SHP77 treated with DMSO at 0.1 percent for 48 hours (cell line): ENCODE data around the gene TSPAN1.

Source experiments
- DNase-seq: peaks from one replicate; lab custom pipeline; 2025; lab: John Stamatoyannopoulos, UW

The TSPAN1 gene

DNA sequence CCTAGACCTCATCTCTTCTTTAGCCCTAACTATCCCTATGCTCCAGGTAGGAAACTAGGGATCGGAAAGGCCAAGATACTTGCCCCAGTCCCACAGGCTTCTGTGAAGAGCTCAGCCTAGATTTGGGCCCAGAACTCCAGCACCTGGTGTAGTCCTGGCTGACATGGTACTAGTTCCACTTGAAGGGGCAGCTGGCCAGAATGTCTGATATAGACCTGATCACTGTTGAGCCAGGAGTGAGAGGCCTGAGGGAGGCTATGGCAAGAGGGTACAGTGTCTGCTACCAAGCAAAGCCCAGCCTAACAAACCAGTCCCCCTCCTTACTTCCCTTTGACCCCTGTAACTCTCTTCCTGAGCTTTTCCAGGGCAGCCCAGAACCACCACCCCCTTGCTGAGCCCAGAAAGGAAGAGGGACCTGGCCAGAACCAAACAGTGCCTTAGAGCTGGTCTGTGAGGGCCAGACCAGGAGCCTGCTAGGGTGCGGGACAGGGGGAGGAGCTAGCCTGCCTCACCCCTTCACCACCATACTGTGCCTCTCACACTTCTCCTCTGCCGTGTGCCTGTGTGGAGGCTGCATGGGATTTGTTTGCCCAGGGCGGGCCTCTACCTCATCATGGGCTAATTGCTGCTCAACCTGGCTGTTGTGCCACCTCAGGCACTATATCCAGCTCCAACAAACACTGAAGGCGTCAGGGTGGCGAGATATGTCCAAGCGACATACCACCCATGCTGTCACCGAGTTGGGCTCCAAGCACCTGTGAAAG is 12.4 kb downstream of the TSPAN1 start:
- no peak for DNase-seq

DNA sequence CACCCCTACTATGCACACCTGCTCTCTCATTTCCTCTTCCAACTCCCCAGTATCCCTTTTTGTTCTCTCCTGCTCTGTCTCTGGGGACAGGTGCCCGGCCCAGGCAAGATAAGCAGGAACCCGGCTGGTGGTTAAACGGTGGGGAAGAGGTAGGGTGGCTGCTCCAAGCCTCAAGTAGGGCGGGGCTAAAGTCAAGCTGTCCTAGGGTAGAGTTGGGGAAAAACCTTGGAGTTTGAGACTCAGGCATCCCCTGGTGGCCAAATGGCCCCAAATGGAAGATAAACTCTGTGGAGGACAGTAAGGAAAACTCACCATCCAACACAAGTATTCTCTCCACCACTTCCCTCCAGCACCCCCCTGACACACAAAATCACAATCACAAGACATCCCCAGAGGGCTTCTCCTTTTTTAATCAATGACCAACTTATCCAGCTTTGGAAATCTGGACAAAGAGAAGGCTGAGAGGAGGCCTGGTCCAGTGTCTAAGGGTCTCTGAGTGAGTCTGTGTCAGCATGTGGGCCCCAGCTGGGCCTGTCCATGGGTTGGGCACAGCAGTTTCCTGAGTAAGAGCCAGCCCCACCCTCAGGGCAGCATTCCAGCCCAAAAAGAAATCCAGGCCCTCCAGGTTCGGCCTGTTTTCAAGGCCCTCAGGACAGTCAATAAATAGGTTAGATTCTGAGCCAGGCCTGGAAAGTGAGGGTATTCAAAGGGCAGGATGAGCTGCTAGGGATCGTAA is 13.6 kb downstream of the TSPAN1 start:
- DNase-seq, result no peak

DNA sequence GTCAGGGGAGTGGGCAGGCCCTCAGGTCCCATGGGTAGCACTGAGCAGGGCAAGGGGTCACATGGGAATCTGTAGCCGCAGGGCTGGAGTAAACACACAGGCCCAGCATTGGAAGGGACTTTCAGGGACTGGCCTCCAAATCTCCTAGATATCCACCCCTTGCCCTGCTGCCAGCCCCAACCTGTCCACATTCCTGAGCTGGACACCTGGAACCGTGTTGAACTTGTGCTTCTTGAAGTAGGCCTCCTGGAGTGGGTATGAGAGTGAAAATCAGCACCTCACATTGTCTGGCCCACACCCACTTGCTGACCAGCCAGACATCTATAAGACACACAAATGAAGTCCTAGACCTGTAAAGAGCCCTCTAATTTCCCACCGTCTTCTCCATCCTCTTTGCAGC is 15.7 kb downstream of the TSPAN1 start:
- no peak for DNase-seq

- no peak for DNase-seq
Measured at GRCh38 chr1:46191033-46191701, 16.3 kb downstream of the TSPAN1 start.

DNA sequence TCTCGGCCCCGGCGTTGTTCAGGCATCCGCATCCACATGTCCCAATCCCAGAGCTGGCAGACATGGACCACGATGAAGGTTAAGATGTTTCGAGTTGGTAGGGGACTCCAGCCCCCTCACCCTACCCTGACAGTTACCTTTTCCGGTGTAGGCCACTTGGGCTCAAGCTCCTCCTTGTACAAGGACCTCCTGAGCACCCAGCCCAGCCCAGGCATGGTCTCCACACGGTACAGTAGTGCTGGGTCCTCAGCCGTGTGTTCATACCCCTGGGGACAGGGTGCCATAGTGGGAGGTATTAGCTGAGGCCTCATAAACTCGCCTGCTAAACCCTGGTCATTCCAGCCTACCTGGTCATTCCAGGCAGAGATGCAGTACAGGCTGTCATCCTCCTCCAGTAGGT is 17.3 kb downstream of the TSPAN1 start:
- DNase-seq, result no peak

DNA sequence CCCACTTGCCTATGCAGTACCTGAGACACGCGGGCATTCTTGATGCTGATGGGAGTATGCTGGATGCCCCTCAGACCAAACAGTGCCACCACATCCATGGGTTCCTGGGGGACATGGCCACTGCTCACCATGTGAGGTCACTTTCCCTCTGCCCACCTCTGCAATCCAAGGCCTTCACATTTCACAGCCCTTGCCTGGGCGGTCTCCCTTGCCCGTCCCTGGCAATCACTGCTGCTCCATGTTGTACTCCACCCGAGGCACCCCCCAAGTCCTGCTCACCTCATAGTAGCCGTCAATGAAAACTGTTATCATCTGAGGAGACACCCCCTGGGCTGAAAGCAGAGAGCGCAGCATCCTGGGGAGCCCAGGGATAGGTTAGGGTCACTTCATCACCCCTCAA is 18.4 kb downstream of the TSPAN1 start:
- DNase-seq, result no peak

GRCh38 chr1:46193984-46194570 is 19.2 kb downstream of the TSPAN1 start:
- DNase-seq, result no peak

DNA sequence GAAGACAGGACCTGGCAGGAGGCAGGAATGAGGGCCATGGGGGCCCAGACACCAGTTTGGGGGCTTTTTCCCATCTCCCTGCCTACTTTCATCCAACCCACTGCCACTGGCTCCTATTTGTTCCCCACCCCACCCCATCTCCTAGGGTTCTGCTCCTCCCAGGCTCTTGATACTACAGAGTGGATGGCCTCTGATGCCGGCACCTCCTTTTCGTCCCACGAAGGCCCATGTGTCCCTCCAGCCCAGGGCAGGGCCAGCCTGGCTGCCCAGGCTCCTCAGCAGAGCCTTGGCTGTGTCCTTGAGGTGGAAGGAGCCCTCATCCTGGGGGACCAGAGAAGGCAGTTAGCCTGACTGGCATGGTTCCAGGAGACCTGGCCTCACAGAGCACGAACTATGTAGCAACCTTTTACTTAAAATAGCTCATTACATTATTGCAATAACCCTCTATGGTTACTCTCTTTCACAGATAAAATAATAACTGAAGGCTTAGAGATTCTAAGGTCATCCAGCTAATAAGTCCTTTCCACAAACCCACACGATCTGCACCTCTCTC is 19.8 kb downstream of the TSPAN1 start:
- DNase-seq, result no peak

- no peak for DNase-seq
Measured at GRCh38 chr1:46196609-46197008, 21.7 kb downstream of the TSPAN1 start.

DNA sequence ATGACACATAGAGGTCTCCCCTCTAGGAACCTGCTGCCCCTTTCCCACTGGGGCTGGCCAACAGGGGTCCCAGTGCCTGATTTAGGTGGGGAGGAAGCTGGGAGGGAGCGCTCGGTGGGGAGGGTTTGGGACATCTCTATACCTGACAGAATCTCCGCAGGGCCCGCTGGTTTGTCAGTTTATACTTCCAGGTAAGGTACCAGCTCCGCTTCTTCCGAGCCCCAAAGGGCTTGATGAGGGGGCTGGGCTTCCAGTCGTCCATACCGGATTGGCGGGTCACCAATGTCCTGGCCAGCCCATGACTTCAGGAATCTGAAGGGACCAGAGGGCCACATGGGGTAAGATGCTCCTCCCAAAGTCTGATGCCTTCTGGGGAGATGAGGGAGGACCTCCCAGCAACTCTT is 22.7 kb downstream of the TSPAN1 start:
- no peak for DNase-seq

- peak; percentile 37 for DNase-seq
Measured at GRCh38 chr1:46197964-46198811, 23.3 kb downstream of the TSPAN1 start, which contains the start of gene POMGNT1. Gene POMGNT1 (minus strand): TSS chr1:46198434. CDS start chr1:46197821, 613 bp downstream.

- no peak for DNase-seq
Measured at GRCh38 chr1:46199233-46199749, 24.4 kb downstream of the TSPAN1 start.

DNA sequence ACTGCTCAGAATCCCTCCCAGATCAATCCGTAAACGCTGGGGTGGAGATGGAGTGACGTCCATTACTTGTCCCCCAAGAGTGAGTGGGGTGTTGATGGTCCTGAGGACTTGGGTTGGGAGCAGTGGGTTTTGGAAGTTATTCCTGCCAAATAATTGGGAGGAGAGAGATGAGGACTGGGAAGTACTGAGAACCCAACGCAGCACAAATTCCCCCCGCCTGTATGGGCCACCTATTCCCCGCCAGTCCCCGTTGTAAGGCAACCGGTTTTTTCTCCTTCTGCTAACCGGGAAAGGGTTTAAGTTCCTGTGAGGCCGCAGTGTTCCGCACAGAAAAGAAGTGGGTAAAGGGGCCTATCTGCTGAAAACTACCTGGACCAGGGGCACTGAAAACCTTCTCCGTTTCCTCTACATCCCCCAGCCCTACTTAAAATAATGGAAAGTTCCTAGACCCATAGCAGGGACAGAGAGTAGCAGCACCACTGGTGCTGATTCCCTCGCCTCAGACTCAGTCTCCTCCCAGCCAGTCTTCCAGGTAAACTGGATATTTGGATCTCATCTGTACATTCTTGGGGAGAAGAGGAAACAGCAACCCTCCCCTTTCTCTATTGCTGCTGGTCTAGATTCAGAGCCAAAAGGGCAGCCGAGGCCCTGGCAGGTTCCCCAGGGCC is 29.0 kb downstream of the TSPAN1 start:
- DNase-seq, result no peak

DNA sequence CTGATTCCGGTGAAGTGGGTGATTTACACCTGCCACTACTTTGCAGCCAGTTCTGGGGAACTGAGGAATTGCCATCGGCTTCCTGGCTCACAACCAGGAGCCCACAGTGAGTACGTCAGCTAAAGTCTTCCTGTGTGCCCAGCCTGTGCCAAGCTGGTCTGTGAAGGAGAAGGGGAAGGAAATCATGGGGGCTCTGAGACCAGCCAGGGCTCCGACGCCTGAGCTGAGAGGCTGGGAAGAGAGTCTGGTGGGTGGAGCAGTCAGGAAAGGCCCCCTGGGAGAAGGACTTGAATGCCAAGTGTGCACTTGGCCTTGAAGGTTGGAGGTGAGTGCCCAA is 29.5 kb downstream of the TSPAN1 start:
- DNase-seq, result no peak

DNA sequence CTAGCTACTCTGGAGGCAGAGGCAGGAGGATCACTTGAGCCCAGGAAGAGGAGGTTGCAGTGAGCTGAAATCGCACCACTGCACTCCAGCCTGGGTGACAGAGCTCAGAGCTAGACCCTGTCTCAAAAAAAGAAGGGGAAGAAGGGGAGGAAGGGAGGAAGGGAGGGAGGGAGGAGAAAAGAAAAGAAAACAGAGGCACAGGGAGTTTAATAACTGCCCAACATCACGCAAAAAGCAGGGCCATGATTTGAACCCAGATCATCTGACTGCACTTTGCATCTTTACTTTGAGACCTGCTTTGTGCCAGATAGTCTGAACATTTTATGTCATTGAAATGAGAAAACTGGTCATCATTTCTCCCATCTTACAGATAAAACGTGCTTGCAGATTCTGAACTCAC is 30.3 kb downstream of the TSPAN1 start:
- DNase-seq, result no peak

GRCh38 chr1:46205791-46206190 is 30.9 kb downstream of the TSPAN1 start:
- DNase-seq, result no peak

DNA sequence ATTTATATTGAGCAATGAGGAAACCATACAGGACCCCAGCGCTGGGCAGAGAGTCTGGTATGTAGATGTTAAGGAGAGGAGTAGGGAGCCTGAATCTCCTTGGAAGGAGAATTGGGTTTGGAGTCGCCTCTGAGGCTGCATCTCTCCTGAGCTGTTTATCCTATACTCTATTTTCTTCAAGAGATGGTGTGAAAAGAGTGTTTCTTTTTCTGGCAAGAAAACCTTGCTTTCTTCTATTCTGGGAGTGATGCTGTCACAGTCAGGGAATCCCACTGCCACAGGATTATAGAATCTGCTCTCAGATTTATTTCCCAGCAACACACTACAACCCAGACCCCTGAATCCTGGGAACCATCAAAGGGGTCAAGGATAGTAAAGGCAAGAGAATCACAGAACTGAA is 31.5 kb downstream of the TSPAN1 start:
- no peak for DNase-seq

GRCh38 chr1:46210561-46210960 is 35.7 kb downstream of the TSPAN1 start:
- DNase-seq, result no peak

- no peak for DNase-seq
Measured at GRCh38 chr1:46211051-46211450, 36.2 kb downstream of the TSPAN1 start.

DNA sequence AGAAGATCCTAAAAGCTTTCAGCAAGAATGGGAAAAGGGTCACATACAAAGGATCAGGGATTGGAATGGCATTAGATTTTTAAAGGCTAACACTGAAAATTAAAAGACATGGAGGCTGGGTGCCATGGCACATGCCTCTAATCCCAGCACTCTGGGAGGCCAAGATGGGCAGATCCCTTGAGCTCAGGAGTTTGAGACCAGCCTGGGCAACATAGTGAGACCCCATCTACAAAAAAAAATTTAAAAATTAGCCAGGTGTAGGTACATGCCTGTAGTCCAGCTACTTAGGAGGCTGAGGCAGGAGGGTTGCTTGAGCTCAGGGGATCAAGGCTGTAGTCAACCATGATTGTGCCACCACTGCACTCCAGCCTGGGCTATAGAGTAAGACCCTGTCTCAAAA is 40.6 kb downstream of the TSPAN1 start:
- DNase-seq, result no peak

DNA sequence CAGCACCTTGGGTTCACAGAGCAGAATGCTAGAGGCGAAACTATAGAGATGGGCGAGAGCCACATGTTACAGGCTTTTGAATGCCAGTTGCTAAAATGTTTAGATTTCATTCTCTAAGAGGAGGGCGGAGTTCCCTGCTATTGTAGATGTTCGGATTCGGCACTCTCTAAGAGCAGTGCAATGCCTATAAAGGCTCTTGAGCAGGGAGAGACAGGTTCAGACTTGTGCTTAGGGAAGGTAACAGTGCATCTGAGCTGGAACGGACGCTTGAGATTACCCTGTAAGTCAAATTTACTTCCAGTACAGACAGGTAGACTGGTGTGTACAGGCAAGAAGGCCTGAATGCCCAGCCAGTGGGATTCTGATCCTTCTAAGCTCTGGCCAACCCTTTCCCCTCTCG is 43.6 kb downstream of the TSPAN1 start:
- no peak for DNase-seq
